ENCODE results near the gene PCDH17. TPM values are rescaled to one million over a fixed set of nuclear protein-coding genes. Genes with fewer than 3 reads are reported as not detected.

The PCDH17 gene
- total and polyA plus RNA-seq, 9 of the 15 experiments (the other 6 are each of a cell fraction or from before 2014, with no cell fraction given) = not detected

- in situ Hi-C loops (cut with MboI) (no loop called here), intact Hi-C loops (cut with micrococcal nuclease) (no loop called here)
- H3K4me2 ChIP-seq (ENCODE audit: insufficient read depth, low read length) = no peak overlapping the region
- ChIA-PET CTCF (ENCODE audit: low intra/inter-chr PET ratio) (no interaction called here), POLR2A (no interaction called here)
- no peak overlapping the region for H3K27ac ChIP-seq (ENCODE audit: extremely low read depth, low read depth, low read length)
- no peak overlapping the region for H3K9ac ChIP-seq (ENCODE audit: insufficient read depth in 1 of 2, low read depth in 2 of 2, low read length in 2 of 2)
- TF ChIP-seq SRSF9 (IDR thresholded peaks at IDR 0.05; ENCODE audit: borderline replicate concordance, low read depth, low read length) = no peak
- TF ChIP-seq EHMT2 (IDR thresholded peaks at IDR 0.05) = no peak
- no peak for TF ChIP-seq RHOXF2B (CRISPR knock-in tag; conservative IDR thresholded peaks at IDR 0.05)
- no peak for TF ChIP-seq IRF2 (CRISPR knock-in tag; IDR thresholded peaks at IDR 0.05)
- TF ChIP-seq YY1 (IDR thresholded peaks at IDR 0.05; ENCODE audit: borderline replicate concordance in 1 of 3, control insufficient read depth in 1 of 3, extremely low read depth in 1 of 3, insufficient read depth in 3 of 3, insufficient read length in 1 of 3, insufficient replicate concordance in 2 of 3, low read depth in 1 of 3, low read length in 2 of 3) = no peak
- no peaks in the 10 kb centered on the region; the same call in 1 of the 2 replicates for H3K9me3 ChIP-seq (replicated peaks; ENCODE audit: control insufficient read depth, insufficient read depth, low read depth, low read length)
- H4K20me1 ChIP-seq (replicated peaks; ENCODE audit: control insufficient read depth, insufficient read depth, low read length) = no peaks in the 10 kb centered on the region
- 0% methylated on average over 3 of the region's 4 CpGs for WGBS (ENCODE audit: insufficient coverage, low coverage, missing lambda C conversion rate)
- BruUV-seq (replicated peaks) = no TSS peak
- no peaks in the 10 kb centered on the region for H3K4me1 ChIP-seq (replicated peaks in 1 of 2; ENCODE audit: control insufficient read depth in 2 of 2, insufficient read depth in 2 of 2, low read length in 2 of 2)
- ATAC-seq (no peak), DNase-seq (ENCODE audit: extremely low read depth in 1 of 4, low spot score in 3 of 4) (no peak), FAIRE-seq (no peak)
- H3K9me1 ChIP-seq (ENCODE audit: control insufficient read depth, insufficient read depth, low read length) = no peaks in the 10 kb centered on the region
- no peaks in the 10 kb centered on the region for H3K79me2 ChIP-seq (ENCODE audit: control insufficient read depth, insufficient read depth, low read length)
- no peaks in the 10 kb centered on the region for H3K27me3 ChIP-seq (ENCODE audit: control insufficient read depth in 2 of 2, insufficient read depth in 2 of 2, low read length in 2 of 2)
- H3K4me3 ChIP-seq = no peak overlapping the region
- H3K36me3 ChIP-seq (ENCODE audit: control insufficient read depth, insufficient read depth, low read length) = no peaks in the 10 kb centered on the region
- H2AFZ ChIP-seq (ENCODE audit: low read depth, low read length) = no peak overlapping the region
These were observed 67.3 kb downstream of the PCDH17 start for GRCh38 chr13:57698851-57699250.

- Histone ChIP-seq H3K9ac (ENCODE audit: insufficient read depth in 1 of 2, low read depth in 2 of 2, low read length in 2 of 2) (no peak overlapping the region), H3K9me3 (replicated peaks; ENCODE audit: control insufficient read depth, insufficient read depth, low read depth, low read length) (no peaks in the 10 kb centered on the region; the same call in 1 of the 2 replicates), H3K4me1 (replicated peaks in 1 of 2; ENCODE audit: control insufficient read depth in 2 of 2, insufficient read depth in 2 of 2, low read length in 2 of 2) (no peaks in the 10 kb centered on the region), H3K9me1 (ENCODE audit: control insufficient read depth, insufficient read depth, low read length) (no peaks in the 10 kb centered on the region), H3K36me3 (ENCODE audit: control insufficient read depth, insufficient read depth, low read length) (no peaks in the 10 kb centered on the region), H3K4me3 (no peak overlapping the region), H3K79me2 (ENCODE audit: control insufficient read depth, insufficient read depth, low read length) (no peaks in the 10 kb centered on the region), H3K27me3 (ENCODE audit: control insufficient read depth in 2 of 2, insufficient read depth in 2 of 2, low read length in 2 of 2) (no peaks in the 10 kb centered on the region), H3K4me2 (ENCODE audit: insufficient read depth, low read length) (no peak overlapping the region), H3K27ac (ENCODE audit: extremely low read depth, low read depth, low read length) (no peak overlapping the region), H2AFZ (ENCODE audit: low read depth, low read length) (no peak overlapping the region), H4K20me1 (replicated peaks; ENCODE audit: control insufficient read depth, insufficient read depth, low read length) (no peaks in the 10 kb centered on the region)
- ChIA-PET POLR2A (no interaction called here), CTCF (ENCODE audit: low intra/inter-chr PET ratio) (no interaction called here)
- ATAC-seq = no peak
- no peak for FAIRE-seq
- WGBS (ENCODE audit: insufficient coverage, low coverage, missing lambda C conversion rate) = 0% methylated on average over 2 of the region's 2 CpGs
- no peak for DNase-seq (ENCODE audit: extremely low read depth in 1 of 4, low spot score in 3 of 4)
- no TSS peak for BruUV-seq (replicated peaks)
- intact Hi-C loops (cut with micrococcal nuclease) = no loop called here
- in situ Hi-C loops (cut with MboI) = no loop called here
- TF ChIP-seq, protein P1, sequence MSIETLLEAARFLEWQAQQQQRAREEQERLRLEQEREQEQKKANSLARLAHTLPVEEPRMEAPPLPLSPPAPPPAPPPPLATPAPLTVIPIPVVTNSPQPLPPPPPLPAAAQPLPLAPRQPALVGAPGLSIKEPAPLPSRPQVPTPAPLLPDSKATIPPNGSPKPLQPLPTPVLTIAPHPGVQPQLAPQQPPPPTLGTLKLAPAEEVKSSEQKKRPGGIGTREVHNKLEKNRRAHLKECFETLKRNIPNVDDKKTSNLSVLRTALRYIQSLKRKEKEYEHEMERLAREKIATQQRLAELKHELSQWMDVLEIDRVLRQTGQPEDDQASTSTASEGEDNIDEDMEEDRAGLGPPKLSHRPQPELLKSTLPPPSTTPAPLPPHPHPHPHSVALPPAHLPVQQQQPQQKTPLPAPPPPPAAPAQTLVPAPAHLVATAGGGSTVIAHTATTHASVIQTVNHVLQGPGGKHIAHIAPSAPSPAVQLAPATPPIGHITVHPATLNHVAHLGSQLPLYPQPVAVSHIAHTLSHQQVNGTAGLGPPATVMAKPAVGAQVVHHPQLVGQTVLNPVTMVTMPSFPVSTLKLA (conservative IDR thresholded peaks at IDR 0.05) = no peak
- TF ChIP-seq SP2 (IDR thresholded peaks at IDR 0.05; ENCODE audit: extremely low read depth, low read depth, low read length, poor library complexity, severe bottlenecking) = no peak
These were observed 72.5 kb downstream of the PCDH17 start for GRCh38 chr13:57704031-57704430.
